SK-N-MC (cell line): Measurements from ENCODE around the gene OVOL3.

Source experiments
- EZH2 ChIP-seq: fragments of 200-600 bp; sonication (generic); IDR thresholded peaks from one replicate; pipeline ENCODE4 v1.6.1; 2017; ENCODE audit warnings: antibody characterized with exemption
- POLR2AphosphoS5 ChIP-seq: IDR thresholded peaks from 2 replicates; pipeline ENCODE4 v1.6.1; 2012; ENCODE audit warnings: mild to moderate bottlenecking, low read depth, low read length, borderline replicate concordance

DNA sequence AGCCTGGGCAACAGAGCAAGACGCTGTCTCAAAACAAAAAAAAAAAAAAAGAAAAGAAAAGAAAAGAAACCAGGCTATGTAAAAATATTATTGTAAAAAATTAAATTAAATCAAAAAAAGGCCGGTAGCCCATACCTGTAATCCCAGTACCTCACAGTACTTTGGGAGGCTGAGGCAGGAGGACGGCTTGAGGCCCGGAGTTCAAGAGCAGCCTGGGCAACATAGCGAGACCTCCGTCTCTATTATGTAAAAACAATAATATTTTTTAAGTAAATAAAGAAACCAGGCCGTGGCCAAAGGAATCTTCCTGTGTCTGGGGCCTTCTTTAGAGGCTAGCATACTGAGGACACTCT lies 28.2 kb downstream of the OVOL3 start:
- TF ChIP-seq POLR2AphosphoS5: no peak
- no peak for TF ChIP-seq EZH2
